A204.1 (cell line): Measurements from ENCODE around the gene PPP1R2B.

Experiments
- FAIRE-seq: peaks from 2 replicates; lab custom pipeline; 2012; peaks lifted over from hg19 to GRCh38; lab: Jason Lieb, UNC

Gene PPP1R2B

DNA sequence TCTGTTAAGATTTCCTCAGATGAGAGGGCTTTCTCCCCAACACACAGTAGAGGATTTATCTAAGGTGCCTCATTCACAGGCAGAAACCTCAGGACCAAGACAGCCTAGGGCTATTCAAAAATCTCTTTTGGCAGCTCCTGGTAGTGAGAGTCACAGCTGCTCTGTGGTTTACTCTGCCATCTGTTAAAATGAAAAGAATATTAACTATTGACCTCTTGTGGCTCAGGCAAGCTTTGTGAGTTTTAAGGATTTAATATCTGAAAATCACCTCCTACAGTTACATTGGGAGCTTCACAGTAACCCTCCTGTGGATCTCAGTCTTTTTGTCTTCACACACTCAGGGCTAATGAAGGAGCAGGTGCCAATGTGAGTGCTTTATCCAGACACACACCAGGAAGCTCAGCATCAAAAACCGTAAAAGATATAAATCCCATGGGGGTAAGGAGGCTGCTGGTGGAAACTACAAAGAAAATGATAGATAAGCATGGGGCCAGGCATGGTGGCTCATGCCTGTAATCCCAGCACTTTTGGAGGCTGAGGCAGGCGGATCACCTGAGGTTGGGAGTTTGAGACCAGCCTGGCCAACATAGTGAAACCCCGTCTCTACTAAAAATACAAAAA, 29.7 kb downstream of the PPP1R2B start:
- no peak for FAIRE-seq

DNA sequence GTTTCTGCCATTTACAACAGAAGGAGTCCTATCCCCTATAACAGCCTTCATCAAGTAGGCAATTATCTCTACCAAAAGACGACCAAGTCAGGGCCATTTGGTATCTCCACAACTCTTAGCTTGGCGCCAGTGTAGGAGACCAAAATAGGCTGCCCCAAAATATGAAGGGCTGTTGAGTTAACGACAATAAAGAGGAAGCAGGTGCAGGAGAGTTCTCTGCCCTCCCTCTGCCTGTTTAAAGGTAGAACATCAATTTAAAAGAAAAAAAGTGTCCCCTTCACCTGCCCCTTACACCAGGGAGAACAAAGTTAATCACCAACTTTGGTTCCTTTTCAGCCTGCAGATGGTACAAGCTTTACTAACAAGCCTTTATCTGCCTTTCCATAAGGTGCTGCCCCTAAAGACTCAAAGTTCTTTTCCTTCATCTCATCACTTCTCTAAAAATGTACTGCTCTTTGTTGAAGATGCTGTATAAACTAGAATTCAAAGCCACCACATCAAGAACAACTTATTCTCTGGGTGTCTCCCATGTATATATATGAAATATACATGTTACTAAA, 33.3 kb downstream of the PPP1R2B start:
- FAIRE-seq = no peak

- FAIRE-seq = no peak
Measured at GRCh38 chr5:156888520-156888919, 38.4 kb downstream of the PPP1R2B start.

GRCh38 chr5:156892223-156892622, 42.1 kb downstream of the PPP1R2B start:
- no peak for FAIRE-seq

GRCh38 chr5:156892864-156893263, 42.8 kb downstream of the PPP1R2B start:
- FAIRE-seq = no peak

DNA sequence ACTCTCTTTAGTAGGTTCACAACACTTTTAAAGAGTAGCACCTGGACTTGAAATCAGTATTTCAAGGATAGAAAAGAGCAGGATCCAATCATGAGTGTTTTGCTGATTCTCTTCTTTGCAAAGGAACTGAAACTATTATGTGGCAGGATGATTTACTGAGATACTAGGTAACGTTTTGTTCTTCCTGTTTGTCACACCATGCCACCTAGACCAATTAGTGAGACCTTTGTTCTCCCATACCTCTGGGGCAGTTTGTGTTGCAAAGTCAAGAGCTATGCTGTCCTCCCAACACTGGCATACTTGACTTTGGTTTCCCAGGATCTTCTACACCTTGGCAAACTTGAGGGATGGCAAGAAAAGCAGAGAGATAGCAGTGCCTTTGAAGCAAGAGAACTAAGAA, 43.4 kb downstream of the PPP1R2B start:
- FAIRE-seq = no peak

GRCh38 chr5:156896546-156896945, 46.5 kb downstream of the PPP1R2B start:
- FAIRE-seq = no peak
